Smooth muscle cell (in vitro differentiated cells): Measurements from ENCODE around the gene NUP214. TPM values are rescaled to one million over a fixed set of nuclear protein-coding genes. Genes with fewer than 3 reads are reported as not detected.

Source experiments
- DNase-seq: peaks from one replicate; lab custom pipeline; 2025; ENCODE audit not compliant: unreplicated experiment; lab: John Stamatoyannopoulos, UW
- H2AFZ ChIP-seq: fragments of 200-600 bp; sonication (generic); 2 replicates; pipeline ENCODE4 v1.6.0; 2016; ENCODE audit warnings: antibody characterized with exemption, low read depth, mild to moderate bottlenecking
- H3F3A ChIP-seq: fragments of 200-600 bp; sonication (generic); 2 replicates; pipeline ENCODE4 v1.6.0; 2017; ENCODE audit warnings: antibody characterized with exemption, low read depth
- H3K27ac ChIP-seq: fragments of 200-600 bp; sonication (generic); 2 replicates; pipeline ENCODE4 v1.5.1; 2016; ENCODE audit warnings: low read depth, mild to moderate bottlenecking
- H3K27me3 ChIP-seq: fragments of 200-600 bp; sonication (generic); 2 replicates; pipeline ENCODE4 v1.6.1; 2016; ENCODE audit warnings: low read depth, mild to moderate bottlenecking
- H3K36me3 ChIP-seq: fragments of 200-600 bp; sonication (generic); 2 replicates; pipeline ENCODE4 v1.5.1; 2016; ENCODE audit warnings: low read depth
- H3K4me1 ChIP-seq: fragments of 200-600 bp; sonication (generic); 2 replicates; pipeline ENCODE4 v1.5.1; 2016; ENCODE audit warnings: low read depth
- H3K4me2 ChIP-seq: fragments of 200-600 bp; sonication (generic); 2 replicates; pipeline ENCODE4 v1.6.0; 2016; ENCODE audit warnings: mild to moderate bottlenecking
- H3K4me3 ChIP-seq: fragments of 200-600 bp; sonication (generic); 2 replicates; pipeline ENCODE4 v1.5.1; 2016; ENCODE audit warnings: mild to moderate bottlenecking
- H3K79me2 ChIP-seq: fragments of 200-600 bp; sonication (generic); 2 replicates; pipeline ENCODE4 v1.6.0; 2016; ENCODE audit warnings: low read depth, mild to moderate bottlenecking
- H3K9ac ChIP-seq: fragments of 200-600 bp; sonication (generic); 2 replicates; pipeline ENCODE4 v1.6.0; 2016; ENCODE audit warnings: low read depth
- H3K9me3 ChIP-seq: fragments of 200-600 bp; sonication (generic); replicated peaks from 2 replicates; pipeline ENCODE4 v1.5.1; 2016; ENCODE audit warnings: low read depth
- H4K20me1 ChIP-seq: fragments of 200-600 bp; sonication (generic); 2 replicates; pipeline ENCODE4 v1.6.0; 2016; ENCODE audit warnings: low read depth
- WGBS: methylation state at CpG from one replicate; pipeline ENCODE4 v1.1.7; 2016; ENCODE audit warnings: low lambda C conversion rate; 5-methylcytosine and 5-hydroxymethylcytosine counted together
- polyA plus RNA-seq: library from polyadenylated mRNA; unstranded; fragments of >200 nt; fragmentation: Nextera tagmentation; extraction: Ambion mirVana; gene quantifications from 2 replicates; pipeline ENCODE4 v1.2.1, GENCODE V29; 2016
- total RNA-seq: library from RNA; depleted of rRNA; stranded (reverse); fragments of >200 nt; gene quantifications from 2 replicates; pipeline ENCODE4 v1.2.3, GENCODE V29; 2014
- TF ChIP-seq, protein P1 (sequence below): fragments of 200-600 bp; sonication (generic); IDR thresholded peaks from 2 replicates; pipeline ENCODE4 v1.5.1; 2017; ENCODE audit warnings: borderline replicate concordance, mild to moderate bottlenecking, antibody characterized with exemption; ENCODE audit not compliant: insufficient read depth, poor library complexity, severe bottlenecking

Gene NUP214
- total and polyA plus RNA-seq, 2 experiments from 2014 or later, result 13.9 to 44.7 TPM

DNA sequence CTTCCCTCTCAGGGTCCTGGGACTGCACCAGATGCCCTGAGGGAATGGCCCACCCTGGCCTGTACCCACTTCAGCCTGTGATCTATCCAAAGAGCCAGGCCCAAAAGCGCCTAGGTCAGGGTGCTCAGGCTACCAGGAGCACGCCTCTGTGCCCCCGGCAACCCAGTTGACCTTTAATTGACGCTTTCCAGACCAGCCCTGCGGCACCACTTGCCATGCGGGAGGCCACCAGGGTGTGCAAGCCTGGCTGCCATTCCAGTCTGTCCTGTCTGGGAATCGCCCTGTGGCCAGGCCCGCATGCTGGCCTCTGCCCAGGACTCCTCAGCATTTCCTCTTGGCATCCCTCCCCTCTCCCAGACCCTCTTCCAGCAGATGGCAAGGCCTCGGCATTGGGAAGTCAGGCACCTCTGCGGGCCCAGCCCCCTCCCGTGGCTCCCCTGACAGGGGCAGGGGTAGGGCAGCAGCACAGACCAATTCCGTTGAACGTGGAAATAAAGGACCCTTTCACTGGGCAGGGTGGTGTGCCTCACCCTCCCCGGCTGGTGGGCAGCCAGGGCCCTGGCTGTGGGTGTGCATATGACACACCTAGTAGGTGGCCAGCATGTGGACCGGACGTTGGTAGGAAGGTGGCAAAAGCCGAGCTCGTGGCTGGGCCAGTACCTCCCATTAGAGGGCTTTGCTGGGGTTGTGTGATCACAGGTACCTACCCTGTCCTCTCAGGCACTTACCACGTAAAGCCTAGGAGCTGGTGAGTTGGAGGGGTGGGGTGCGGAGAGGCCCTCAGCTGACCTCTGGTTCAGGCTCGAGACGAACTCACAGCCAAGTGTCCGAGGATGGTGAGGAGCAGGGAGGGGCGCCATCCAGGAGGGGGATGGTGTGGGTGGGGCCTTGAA, 32.6 kb upstream of the NUP214 start:
- H3K9me3 ChIP-seq, result no peaks in the 10 kb centered on the region
- H3K27me3 ChIP-seq, result peaks cover 15% of the 10 kb centered on the region
- no peak overlapping the region for H3K4me3 ChIP-seq
- H3K27ac ChIP-seq, result no peak overlapping the region
- H2AFZ ChIP-seq, result no peak overlapping the region
- no peak overlapping the region for H3K4me2 ChIP-seq
- no peak for DNase-seq
- TF ChIP-seq, protein P1, sequence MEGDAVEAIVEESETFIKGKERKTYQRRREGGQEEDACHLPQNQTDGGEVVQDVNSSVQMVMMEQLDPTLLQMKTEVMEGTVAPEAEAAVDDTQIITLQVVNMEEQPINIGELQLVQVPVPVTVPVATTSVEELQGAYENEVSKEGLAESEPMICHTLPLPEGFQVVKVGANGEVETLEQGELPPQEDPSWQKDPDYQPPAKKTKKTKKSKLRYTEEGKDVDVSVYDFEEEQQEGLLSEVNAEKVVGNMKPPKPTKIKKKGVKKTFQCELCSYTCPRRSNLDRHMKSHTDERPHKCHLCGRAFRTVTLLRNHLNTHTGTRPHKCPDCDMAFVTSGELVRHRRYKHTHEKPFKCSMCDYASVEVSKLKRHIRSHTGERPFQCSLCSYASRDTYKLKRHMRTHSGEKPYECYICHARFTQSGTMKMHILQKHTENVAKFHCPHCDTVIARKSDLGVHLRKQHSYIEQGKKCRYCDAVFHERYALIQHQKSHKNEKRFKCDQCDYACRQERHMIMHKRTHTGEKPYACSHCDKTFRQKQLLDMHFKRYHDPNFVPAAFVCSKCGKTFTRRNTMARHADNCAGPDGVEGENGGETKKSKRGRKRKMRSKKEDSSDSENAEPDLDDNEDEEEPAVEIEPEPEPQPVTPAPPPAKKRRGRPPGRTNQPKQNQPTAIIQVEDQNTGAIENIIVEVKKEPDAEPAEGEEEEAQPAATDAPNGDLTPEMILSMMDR, result no peak
- no peaks in the 10 kb centered on the region for H4K20me1 ChIP-seq
- H3K9ac ChIP-seq, result no peak overlapping the region
- no peaks in the 10 kb centered on the region for H3K36me3 ChIP-seq
- peaks cover 9% of the 10 kb centered on the region for H3F3A ChIP-seq
- H3K4me1 ChIP-seq, result peaks cover 16% of the 10 kb centered on the region
- no peaks in the 10 kb centered on the region for H3K79me2 ChIP-seq
- WGBS, result 73% methylated on average over 19 of the region's 24 CpGs

GRCh38 chr9:131094015-131094414, 31.4 kb upstream of the NUP214 start:
- no peak overlapping the region for H3K27ac ChIP-seq
- H3F3A ChIP-seq, result peaks cover 9% of the 10 kb centered on the region
- H3K4me3 ChIP-seq, result no peak overlapping the region
- 89% methylated on average over 5 of the region's 5 CpGs for WGBS
- H3K27me3 ChIP-seq, result peaks cover 15% of the 10 kb centered on the region
- no peaks in the 10 kb centered on the region for H4K20me1 ChIP-seq
- H3K4me1 ChIP-seq, result peaks cover 27% of the 10 kb centered on the region
- H3K9me3 ChIP-seq, result no peaks in the 10 kb centered on the region
- H3K4me2 ChIP-seq, result no peak overlapping the region
- no peak overlapping the region for H2AFZ ChIP-seq
- H3K9ac ChIP-seq, result no peak overlapping the region
- DNase-seq, result no peak
- H3K79me2 ChIP-seq, result no peaks in the 10 kb centered on the region
- TF ChIP-seq, protein P1, result no peak
- no peaks in the 10 kb centered on the region for H3K36me3 ChIP-seq

DNA sequence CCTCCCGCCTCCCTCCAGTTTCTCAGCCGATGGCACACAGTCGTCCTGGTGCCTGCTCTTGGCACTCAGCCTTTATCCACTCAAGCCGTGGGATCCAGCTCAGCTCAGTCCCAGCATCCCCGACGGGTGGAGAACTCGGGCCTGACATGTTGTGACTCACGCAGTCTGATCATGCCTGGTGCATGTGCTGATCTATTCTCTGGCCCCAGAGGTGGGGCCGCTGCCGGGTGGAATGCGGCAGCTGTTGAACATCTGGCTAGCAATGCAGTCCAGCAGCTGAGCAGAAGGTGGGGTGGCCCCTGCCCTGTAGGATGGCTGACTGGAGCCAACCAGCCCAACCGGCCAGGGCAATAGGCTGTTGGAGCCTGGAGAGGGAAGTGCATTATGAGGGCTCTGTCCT, 30.8 kb upstream of the NUP214 start:
- Histone ChIP-seq H3F3A (peaks cover 9% of the 10 kb centered on the region), H3K9ac (no peak overlapping the region), H2AFZ (no peak overlapping the region), H3K4me3 (no peak overlapping the region), H3K9me3 (no peaks in the 10 kb centered on the region), H3K36me3 (no peaks in the 10 kb centered on the region), H3K79me2 (no peaks in the 10 kb centered on the region), H3K4me1 (peaks cover 27% of the 10 kb centered on the region), H4K20me1 (no peaks in the 10 kb centered on the region), H3K27me3 (peaks cover 15% of the 10 kb centered on the region), H3K4me2 (peak overlapping the region; percentile 30), H3K27ac (no peak overlapping the region)
- 31% methylated on average over 12 of the region's 12 CpGs for WGBS
- TF ChIP-seq, protein P1, result no peak
- DNase-seq, result no peak
